GM12892 (cell line): ENCODE measurements around the gene LTF.
"Not testable (repeated sequence)": the region's sequence is repeated elsewhere in the genome, so short reads cannot be mapped to it uniquely, and the experiment has no call there.

Experiments
- DNase-seq: peaks from one replicate; pipeline ENCODE4 v3.0.0; 2011; ENCODE audit not compliant: insufficient read length
- FAIRE-seq: peaks from 2 replicates; lab custom pipeline; 2011; peaks lifted over from hg19 to GRCh38; lab: Jason Lieb, UNC
- POLR2A ChIP-seq: IDR thresholded peaks from 2 replicates; pipeline ENCODE4 v1.6.1; 2011; ENCODE audit warnings: low read depth, low read length, control low read depth
- POLR2AphosphoS5 ChIP-seq: IDR thresholded peaks from 2 replicates; pipeline ENCODE4 v1.6.1; 2011; ENCODE audit warnings: low read depth, low read length, control low read depth
- TAF1 ChIP-seq: IDR thresholded peaks from 2 replicates; pipeline ENCODE4 v1.6.1; 2011; ENCODE audit warnings: low read depth, mild to moderate bottlenecking, control low read depth, low read length, borderline replicate concordance

The LTF gene

GRCh38 chr3:46429671-46430070 lies 35.0 kb downstream of the LTF start:
- no peak for DNase-seq
- TF ChIP-seq POLR2AphosphoS5 (no peak), TAF1 (no peak), POLR2A (no peak)
- FAIRE-seq = no peak

DNA sequence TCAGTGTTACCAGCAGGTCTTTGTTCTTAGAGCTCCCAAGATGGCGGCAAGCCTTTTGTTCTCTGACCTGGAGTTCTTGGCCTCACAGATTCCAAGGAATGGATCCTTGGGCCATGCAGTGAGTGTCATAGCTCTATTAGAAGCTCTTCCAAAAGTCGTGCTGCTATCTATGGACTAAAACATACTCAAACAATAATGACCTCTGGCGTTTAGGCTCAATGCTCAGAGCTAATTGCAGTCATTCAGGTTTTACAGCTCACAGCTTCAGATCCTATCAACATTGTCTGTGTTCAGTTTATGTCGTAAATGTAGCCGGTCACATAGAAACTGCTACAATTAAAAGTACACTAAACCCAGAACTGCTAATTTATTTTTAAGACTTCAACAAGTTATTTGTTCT lies 35.5 kb downstream of the LTF start:
- FAIRE-seq (no peak), DNase-seq (no peak)
- TF ChIP-seq POLR2A = no peak
- TF ChIP-seq POLR2AphosphoS5 = no peak
- no peak for TF ChIP-seq TAF1

- DNase-seq (no peak), FAIRE-seq (no peak)
Observed at GRCh38 chr3:46427916-46428833, 36.5 kb downstream of the LTF start.

DNA sequence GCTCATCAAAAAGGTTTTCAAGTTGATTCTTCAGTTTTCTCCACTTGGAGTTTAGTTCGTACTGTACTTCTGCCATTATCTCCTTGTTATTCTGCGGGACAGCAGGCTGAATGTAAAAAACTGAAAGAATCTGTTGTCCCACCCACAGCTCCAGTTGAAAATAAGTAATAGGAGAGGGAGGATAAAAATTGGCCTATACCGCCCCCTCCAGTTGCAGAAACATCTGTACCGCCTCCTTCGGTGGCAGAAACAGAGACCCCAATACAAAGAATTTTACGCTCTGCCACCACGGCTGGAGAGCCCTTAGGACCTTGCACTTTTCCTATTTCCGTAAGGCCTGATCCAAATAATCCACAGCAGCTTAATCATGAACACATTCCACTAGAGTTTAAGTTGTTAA lies 37.3 kb downstream of the LTF start:
- not testable (repeated sequence) for DNase-seq, FAIRE-seq

More at GRCh38 chr3:46427916-46428833, 36.5 kb downstream of the LTF start:
- no peak for TF ChIP-seq POLR2AphosphoS5
- TF ChIP-seq TAF1 = no peak
- TF ChIP-seq POLR2A = no peak

- DNase-seq, FAIRE-seq: not testable (repeated sequence)
Observed at GRCh38 chr3:46426476-46426875, 38.2 kb downstream of the LTF start.

- TF ChIP-seq POLR2A (no peak), POLR2AphosphoS5 (no peak), TAF1 (no peak)
- DNase-seq (no peak), FAIRE-seq (no peak)
Observed at GRCh38 chr3:46423588-46423987, 41.1 kb downstream of the LTF start.

DNA sequence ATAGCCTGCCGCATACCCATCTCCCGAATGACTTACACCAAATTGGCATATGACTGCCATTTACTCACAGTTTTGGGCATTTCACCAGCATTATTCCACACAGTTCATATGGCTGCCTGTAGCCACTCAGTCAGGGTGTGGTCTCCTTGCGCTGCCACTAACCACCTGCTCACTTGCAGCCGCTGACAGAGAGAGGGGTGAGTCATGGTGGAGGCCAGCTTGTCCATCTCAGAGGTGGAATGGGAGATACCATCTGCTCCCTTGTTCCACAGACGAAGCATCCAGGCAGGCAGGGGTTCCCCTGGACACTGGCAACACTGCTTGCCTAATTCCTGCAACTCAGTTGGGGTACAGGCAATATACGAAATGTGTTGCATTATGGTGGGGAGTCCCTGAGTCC lies 42.1 kb downstream of the LTF start:
- FAIRE-seq = no peak
- TF ChIP-seq POLR2AphosphoS5 (no peak), POLR2A (no peak), TAF1 (no peak)
- DNase-seq = no peak

DNA sequence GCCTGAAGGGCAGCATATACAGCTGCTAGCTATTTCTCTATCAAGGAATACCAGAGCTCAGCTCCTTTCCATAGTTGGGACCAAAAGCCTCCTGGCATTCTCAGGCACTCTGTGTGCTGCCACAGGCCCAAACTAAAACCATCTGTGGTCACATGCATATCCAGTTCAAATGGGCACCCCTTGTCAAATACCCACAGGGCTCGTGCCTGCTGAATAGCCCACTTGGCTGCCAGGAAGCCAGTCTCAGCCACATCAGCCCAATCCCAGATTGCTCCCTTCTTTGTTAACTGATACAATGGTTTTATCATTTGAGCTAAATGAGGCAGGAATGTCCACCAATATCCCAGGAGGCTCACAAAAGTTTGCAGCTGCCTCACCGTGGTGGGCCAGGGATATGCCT lies 43.8 kb downstream of the LTF start:
- FAIRE-seq (no peak), DNase-seq (no peak)
- TF ChIP-seq POLR2AphosphoS5 (no peak), TAF1 (no peak), POLR2A (no peak)

DNA sequence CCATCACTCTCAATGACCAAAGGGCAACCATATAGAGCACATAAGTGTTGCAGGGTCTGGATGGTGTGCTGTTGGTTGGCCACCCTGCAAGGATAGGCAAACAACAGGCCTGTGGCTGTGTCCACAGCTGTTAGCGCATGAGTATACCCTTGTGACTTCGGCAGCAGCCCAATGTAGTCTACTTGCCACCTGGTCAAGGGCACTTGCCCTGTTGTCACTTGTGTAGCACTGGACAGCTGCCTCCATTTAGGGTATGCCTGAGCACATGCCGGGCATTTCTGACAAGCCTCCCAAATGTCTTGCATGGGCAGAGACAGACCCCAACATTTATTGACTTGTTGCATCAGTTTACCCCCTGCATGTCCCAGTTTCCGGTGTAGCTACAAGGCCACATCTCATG lies 44.9 kb downstream of the LTF start:
- DNase-seq = no peak
- no peak for FAIRE-seq
- TF ChIP-seq POLR2AphosphoS5 (no peak), TAF1 (no peak), POLR2A (no peak)

DNA sequence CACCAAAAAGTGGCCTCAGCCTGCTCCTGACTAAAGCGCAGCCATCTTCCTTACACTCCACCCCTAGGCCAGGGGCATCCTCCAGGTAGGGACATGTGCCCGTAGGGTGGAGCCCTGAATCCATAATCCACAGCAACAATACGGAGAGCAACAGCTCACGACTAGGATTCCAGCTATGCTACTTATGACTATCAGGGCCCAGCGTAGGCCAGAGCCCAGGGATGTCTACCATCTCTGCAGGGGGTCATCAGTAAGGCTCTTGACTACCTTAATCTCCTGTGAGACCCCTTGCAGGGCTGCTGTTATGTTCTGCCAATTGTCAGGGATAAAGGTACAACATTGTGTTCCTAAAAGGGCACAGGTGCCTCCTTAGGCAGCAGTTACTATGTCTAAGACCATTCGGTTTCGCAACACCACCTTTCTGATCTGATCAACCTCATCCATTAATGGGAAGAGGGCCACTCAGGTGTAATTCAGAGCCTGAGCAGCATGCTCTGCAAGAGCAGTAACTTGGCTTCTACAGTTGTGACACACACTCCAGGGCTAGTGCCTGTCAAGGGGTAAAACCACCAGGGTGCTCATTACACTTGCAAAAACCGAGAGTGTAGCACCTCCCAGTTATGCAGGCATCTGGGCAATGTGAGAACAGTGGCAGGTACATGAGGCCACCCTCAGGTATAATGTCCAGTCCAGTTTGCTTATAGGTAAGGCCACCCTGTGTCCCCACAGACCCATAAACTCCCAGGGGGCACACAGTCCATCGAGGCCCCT lies 46.7 kb downstream of the LTF start:
- no peak for DNase-seq
- no peak for FAIRE-seq
- TF ChIP-seq POLR2AphosphoS5 = no peak
- TF ChIP-seq POLR2A = no peak
- no peak for TF ChIP-seq TAF1

DNA sequence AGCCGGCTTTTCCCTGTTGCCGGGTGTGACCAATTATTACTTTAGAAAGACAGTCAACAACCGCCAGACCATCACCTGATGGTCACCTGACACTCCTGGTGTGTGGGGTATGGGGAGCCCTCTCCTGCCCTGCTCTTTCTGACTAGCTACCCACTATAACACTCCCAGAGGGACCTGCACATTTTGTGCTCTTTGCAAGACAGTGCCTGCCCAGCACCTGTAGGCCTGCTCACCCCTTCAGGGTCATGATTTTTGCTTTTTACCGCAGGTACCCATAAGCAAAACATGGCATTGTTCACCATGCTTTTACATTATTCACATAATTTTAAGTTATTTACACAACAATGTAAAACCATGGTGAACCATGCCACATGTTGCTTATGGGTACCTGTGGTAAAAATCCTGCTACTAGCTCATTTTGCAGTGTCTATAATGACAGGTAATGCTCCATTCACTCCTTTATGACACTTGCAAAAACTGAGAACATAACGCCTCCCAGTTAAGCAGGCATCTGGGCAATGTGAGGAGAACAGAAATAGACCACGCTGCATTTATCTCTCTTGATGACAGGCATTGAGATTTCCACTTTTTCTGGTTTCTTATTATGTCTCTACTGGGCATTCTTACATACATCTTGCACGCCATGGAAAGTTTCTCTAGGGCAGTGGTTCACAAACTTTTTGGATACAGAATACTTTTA lies 47.7 kb downstream of the LTF start:
- TF ChIP-seq POLR2AphosphoS5 (no peak), POLR2A (no peak), TAF1 (no peak)
- DNase-seq (no peak), FAIRE-seq (no peak)
